DMS 273 (cell line): ENCODE measurements around the gene GSTO2.
A peak's percentile ranks its signal among the peaks of the same experiment; 100 is the strongest.

Experiments
- DNase-seq: peaks from one replicate; lab custom pipeline; 2025; ENCODE audit not compliant: unreplicated experiment; lab: John Stamatoyannopoulos, UW

GSTO2 gene

DNA sequence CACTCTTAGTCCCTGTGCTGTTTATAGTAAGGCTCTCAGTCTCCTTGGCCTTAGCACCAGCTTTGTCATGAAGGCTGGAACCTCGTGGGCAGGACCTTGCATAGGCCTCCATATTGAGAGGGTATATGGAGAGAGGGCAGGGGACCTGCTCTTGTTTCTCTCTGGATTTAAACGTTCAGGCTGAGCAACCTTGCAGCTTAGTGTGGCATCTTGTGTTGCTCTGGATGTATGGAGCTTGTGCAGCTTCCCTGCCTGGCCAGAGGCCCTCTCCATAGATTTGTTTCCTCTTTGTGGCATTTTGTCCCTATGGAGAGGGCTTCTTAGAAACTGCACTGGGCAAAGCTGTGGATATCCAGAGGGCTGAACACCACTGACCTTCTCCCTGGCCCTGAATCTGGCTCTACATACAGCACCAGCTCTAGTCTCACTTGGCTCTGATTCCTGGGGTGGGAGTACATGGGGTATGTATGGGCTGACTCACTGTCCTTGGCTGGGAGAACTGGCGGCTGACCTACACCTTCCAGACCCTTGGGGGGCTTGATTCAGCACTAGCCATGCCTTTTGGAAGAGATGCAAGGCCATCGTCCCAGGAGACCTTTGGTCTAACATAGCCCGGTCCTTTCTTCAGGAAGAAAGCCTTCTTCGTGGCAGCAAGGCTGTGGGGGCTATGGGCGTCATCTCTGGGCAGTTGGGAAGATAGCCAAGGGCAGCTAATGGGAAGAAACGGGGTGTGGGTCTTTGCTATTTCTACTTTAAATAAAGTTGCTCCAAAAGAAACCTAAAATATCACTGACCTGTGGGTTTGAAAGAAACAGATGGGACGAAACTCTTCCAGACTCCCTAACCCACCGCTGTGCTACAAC lies 38.8 kb downstream of the GSTO2 start:
- no peak for DNase-seq

DNA sequence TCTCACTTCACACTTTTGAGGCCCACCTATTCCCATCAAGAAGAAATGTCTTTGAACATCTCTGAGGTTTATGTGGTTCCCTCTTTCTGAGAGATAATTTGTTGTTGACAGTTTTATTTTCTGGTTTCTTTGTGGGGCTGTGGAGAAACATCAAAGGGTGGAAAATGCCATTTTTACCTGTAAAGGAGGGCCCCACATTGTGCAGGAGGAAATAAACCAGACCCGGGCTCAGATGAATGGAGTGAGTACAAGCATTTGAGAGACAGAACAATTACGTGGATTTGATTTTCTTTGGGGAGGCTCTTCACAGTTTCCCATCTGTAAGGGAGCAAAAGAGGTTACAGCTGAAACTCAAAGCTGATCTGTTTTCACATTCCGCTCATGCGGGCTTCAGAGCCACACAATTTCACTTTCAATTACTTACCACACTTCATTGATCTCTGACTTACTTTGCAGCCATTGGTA lies 39.5 kb downstream of the GSTO2 start:
- no peak for DNase-seq

DNA sequence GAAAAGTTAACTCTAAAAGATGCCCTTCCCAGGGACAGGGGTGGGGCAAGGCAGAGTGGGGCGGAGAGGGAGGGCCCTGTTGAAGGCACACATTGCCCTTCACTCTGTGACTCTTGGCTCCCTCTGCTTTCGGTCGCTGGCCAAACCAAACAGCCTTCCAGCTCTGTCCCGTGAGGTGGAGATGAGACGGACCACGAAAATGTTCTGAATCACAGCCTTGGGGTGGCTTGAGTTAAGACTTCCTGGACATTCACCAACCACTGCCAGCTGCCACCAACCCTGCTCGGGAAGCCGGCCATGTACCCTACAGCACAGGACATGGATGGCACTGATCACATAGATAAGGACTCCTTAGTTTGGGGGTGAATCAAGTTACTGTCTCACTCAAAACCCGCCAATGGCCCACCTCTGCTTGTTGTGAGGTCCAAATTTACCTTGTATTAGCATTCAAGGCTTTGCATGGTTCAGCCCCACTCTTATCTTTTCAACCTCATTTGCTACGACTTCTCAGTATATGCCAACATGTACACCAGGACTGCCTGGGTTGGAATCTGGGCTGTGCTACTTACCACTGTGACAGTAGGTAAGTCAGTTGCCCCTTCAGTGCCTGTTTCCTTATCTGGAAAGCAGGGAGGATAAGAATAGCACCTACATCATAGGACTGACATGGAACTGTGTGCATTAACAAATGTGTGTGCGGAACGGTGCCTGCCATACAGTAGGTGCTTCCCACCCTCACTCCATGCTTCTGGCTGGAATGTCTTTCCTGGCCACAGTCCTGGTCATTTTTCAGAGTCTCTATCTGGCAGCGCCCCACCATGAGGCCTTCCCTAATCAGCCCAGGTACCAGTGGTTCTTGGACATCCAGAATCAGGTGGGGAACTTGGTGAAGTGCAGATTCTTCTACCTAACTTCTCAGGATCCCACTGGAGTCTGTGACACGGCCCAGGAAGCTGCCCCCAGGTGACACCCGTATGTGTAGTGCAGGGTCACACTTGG lies 41.3 kb downstream of the GSTO2 start:
- DNase-seq, result no peak

DNA sequence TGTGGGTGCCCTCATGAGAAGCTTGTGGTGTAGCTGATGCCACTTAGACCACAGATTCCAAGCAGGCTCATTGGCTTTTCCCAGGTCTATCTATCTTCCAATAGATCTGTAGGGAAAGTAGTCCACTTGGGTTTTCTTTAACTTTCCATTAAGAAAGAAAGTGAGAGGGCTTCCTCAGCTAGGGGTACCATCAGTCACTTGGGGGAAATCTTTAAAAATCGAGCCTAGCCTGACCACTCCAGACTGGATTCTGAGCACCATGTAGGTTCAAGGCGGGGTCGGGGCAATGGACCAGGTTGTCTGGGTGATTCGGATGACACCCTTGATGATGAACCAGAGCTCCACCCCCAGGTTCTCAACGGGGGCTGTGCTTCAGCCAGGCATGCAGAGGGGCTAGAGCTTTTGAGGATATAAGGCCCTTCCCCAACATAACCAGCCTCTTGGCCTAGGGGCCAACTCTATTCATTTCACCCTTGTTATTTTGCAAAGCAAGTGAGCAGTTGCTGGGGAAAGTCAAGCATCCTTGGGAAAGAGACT lies 42.3 kb downstream of the GSTO2 start:
- DNase-seq, result no peak

DNA sequence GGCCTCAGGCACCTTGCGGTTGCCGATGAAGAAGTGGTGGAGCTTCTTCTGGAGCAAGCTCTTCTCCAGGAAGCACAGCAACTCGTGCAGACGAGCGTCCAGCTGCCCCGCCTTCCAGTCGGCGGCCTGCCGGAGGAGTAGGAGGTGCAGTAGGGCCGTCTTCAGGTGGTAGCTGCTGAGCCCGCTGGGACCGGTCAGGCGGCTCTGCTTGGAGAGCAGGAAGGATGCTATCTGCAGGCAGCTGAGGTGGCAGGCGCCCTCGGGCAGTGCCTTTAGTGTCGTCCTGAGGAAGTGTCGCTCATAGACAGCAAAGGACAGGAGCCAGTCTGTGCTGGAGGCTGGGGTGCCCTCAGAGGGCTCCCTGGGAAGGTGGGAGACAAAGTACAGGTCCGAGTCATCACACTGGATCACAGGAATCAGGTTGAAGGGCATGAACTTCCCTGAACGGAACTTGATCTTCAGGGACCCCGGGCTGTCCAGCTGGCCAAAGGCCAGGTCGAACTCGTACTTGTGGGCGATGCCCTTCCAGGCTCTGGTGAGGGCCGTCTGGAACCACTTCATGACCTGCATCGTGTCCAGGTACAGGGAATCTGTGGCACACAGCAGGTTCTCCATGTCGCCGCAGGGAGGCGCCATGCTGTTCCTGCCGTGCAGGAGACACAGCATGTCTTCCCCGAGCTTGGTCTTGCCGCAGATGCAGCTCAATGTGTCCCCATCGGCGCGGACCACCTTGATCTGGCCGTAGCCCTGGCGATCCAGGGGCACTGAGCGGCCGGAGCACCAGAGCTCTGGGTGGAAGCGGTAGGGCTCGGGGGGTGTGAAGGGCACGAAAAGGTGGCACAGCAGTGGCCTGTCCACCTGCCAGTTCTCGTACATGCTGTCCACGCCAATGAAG lies 45.9 kb downstream of the GSTO2 start:
- no peak for DNase-seq

DNA sequence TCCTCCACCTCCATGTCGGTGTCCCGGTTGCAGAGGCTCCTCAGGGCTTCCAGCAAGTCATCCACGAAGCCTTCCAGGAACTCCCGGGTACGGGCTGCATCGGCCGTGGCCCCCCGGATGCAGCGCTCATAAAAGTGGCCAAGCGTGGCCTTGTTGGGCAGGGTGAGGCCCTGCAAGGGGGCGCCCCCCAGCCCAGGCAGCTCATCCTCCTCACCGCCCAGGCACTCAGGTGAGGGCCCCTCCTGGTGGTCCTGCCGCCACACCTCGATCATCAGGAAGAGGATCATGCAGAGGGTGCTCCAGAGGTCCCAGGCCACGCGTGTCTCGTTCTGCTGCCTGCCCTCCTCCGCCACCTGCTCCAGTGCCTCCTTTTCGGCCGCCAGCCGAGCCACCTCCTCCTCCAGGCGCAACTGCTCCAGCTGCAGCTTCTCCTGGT lies 46.5 kb downstream of the GSTO2 start:
- no peak for DNase-seq

DNA sequence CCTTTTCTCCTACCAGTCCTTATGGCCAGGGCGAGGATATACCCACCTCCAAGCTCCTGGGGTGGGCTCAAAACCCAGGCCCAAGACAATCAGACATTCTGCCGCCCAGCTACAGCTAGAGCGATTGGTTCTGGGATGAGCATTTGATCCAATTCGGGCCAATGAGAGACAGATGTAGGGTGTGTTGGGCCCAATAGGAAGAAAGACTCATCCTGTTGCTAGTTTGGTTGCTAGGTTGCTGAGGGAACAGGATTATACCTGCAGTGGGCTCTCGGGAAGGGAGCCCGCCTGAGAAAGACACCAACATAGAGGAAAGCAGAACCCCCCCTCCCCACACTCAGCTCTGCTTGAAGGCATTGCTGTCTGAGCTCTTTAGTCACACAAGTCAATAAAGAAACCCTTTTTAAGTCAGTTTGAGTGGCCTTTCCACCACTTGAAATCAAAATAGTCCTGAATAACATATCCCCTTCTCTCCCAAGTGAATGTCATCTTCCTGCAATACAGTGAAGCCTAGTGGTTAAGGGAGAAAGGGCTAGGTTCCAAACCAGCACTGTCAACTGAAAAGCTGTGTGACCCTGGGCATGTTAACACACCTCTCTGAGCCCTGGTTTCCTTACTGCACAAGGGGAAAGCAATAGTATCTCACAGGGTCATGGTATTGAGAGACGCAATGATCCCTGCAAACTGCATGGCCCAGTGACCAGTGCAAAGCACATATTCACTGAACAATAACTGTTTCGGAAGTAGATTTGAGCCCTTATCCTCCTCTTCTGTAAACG lies 47.5 kb downstream of the GSTO2 start:
- no peak for DNase-seq

DNA sequence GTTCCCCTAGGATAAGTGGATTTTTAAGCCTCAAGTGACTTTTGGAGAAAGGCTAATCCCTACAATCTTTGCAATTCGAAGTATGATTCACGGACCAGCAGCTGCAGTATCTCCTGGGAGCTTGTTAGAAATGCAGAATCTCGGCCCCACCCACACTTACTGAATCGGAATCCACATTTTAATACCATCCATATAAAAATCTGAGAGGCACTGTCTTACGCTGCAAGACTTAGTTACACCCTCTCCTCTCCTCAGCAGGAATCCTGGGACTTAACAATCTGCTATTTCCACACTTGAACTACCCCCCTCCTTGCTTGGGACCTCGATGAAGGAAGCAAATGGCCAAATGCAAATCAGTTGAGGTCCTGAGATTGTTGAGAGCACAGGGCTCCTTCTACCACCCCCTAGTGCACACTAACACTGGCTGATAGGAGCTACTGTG lies 48.3 kb downstream of the GSTO2 start:
- DNase-seq, result peak; percentile 16

DNA sequence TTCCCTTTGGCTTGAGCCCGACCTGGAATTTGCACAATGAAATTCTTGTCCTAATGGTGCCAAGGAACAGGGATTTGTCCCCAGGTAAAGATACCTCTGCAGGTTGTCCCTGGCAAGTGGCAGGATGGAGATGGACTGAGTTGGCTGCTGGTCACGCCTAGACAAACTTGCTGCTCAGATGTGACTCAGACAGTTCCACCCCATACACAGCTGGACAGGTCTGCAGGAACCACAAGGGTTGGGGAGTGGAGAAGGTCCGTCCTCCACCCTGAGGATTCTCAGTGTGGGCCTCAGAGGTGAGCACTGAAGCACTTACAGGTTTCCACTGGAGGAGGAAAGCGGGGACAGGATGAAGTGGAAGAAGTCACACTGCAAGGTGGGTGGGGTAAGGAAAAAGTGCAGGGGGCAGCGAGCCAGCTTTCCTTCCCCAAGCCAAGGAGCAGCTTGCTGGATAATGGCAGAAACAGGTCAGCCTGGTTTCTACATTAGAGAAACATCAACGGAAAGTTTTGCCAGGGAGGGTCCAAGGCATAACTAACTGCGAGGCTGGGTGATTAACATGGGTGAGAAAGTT lies 48.8 kb downstream of the GSTO2 start:
- DNase-seq, result no peak

DNA sequence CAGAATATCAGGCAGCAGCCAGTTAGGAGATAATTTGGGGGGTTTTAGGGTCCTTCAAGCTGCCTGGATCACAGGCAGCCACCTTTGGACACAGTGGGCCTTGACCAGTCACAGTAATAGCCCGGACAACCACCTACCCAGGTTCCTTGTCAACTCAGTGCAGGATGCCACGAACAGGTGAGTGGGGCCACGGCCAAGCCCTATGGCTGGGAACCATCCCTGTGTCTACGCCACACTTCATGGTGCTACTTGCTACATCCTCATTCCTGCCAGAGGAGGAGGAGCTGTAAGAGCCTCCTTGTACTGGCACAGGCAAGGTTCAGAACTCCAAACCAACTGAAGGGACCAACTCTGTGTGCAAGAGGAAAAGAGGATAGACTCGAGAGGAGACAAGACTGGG lies 49.3 kb downstream of the GSTO2 start:
- DNase-seq, result no peak

DNA sequence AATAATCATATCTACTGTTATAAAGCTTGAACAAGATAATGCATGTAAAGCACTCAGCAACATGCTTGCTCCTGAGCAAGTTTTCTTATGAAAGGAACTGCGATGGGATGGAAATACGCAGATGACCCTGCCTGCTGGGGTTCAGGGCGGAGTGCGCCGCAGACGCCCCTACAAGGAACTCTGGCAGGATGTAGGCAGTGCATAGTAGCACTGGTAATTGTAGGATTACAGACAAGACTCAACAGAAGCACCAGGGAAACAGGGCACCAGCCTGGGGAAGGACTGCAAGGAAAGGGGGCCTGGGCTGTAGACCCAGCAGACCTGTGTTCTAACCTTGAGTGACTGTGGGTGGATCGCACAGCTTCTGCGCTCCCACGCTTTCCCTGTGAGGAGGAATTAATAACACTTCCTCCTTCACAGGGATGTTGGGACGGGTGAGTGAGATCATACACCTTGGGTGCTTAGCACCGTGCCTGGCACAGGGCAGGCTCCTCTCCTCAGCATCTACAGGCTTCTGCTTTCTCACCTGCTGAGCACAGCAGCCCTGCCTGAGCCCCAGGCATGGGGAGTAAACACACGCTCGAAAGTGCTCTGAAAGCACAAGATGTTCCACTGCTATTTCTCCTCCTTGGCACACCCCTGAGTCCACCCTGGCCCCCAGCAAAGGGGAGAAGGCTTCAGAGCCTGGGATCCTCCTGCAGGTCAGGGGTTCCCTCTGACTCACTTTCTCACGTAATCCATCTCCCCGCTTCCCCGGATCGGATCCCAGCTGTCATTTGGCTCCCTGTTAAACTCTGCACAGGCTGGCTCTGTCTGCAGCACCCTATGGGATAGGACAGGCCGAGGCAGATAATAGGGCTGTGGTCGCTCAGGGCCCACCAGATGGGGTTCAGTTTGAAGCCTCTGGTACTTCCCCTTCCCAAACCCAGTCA lies 50.1 kb downstream of the GSTO2 start:
- DNase-seq, result peak; percentile 24

DNA sequence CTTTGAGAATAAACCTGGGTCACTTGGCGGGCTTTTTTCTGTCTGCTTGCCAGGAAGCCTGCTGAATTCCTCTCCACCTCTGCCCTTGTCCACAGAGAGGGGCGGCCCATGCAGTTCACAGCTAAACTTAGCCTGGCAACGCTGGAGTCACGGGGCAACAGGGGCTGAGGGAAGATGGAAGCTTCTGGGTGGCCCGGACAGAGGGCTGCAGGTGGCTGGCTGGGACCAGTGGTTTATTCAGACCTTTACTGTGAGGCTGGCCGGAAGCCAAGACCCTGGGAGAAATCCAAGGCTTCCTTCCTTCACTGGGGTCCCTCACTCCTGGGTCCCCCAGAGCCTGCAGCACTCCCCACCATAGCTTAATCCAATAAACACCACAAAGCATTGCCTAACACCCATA lies 52.2 kb downstream of the GSTO2 start:
- no peak for DNase-seq

DNA sequence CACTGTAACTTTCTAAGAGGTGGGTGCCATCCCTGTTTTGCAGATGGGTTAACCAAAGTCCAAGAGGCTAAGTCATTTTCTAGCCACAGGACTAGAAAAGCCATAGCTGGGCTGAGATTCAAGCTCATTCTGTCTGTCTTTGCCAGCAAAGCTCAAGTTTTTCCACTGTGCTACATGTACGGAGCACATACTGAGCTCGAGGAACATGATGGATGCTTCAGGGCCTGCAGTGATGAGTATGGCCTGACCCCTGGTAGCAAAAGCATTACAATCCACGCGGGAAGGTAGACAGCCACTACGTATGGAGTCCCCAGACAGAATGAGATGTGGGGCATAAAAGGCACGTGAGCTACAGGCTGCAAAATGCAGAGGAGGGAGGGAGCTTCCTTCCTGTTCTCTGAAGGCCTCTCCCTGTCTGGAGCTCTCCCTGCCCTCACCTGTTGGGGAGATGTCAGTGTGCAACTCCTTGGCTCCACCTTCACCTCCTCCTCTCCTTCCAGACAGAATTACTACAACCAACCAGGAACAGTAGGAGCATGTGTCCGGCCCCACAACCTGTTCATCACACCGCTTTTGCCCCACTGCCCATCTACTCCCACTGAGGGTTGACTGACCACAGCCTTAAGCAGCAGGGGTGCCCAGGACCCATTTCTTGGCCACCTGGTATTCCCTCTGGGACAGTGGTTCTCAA lies 52.9 kb downstream of the GSTO2 start:
- DNase-seq, result no peak

DNA sequence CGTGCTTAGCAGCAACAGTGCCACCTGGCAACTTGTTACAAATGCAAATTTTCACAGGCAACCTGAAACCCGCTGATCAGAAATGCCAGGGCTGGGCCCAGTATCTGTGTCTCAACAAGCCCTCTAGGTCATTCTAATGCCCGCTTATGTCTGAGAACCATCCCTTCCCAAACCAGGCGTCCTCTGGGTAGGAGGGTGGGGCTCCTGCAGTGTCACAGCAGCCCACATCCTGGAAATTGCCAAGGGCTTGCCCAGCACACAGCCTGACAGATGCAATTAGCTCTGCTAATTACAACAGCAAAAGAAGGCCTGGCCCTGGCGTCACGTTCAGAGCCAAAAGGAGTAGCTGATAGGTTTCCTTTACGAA lies 53.4 kb downstream of the GSTO2 start:
- peak; percentile 71 for DNase-seq

DNA sequence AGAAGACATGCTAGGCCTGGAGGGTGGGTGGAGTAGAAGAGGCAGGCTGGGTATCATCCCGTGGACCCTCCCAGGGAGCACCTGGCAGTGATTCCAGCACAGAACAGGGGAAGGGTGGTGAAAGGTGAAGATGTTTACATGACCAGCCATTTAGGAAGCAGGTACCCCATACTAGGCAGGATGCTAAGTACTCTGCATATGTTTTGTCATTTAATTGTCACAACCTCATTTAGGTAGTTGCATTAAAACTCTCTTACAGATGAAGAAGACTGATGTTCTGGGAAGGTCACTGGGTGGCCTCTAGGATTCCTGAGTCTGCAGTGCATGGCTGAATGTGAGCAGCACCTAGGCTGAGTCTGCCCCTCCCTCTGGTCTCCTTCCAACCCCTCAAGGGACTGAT lies 54.1 kb downstream of the GSTO2 start:
- no peak for DNase-seq

DNA sequence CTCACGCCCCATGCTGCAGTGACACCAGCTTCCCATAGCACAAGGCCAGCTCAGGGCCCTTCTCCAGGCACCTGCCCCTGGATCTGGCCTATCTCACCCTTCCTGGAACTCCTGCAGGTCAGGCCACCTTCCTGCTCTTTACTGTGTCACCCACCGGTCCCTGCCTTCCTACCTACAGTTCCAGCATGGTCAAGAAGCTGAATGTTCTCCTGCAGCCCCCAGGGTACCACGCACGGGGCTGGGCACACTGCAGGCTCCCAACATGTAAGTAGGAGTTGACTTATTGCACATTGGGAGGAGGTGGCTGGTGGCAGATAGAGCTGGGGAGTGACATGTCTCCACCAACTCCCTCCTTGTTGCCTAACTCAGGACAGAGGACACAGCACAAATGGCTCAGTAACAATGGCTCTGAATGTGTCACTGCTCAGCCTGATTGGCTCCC lies 54.8 kb downstream of the GSTO2 start:
- DNase-seq, result no peak

DNA sequence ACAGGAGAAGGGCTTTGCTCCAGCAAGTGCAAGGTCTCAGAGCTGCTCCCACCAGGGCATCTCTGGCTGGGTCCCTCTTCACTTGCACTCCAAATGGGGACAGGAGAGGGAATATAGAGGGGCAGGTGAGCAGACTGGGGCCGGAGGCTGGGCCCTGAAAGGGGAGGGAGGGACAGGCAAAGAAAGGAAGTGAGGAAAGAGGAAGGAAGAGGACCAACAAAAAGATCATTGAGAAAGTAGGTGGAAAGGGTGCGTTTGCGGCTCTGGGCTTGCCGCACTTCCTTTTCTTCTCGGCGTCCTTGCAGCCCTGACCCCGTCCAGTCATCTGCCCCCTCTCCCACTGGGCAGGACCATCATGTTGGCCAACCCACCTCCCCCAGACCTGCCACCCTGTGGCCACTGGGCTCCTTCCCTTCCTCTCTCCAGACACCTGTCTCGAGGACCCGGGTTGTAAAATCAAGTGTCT lies 55.3 kb downstream of the GSTO2 start:
- no peak for DNase-seq
